Colonic mucosa (tissue), 4 donors: ENCODE measurements around the gene DLG3. TPM values are rescaled to one million over a fixed set of nuclear protein-coding genes. Genes with fewer than 3 reads are reported as not detected.
A peak's percentile ranks its signal among the peaks of the same experiment; 100 is the strongest.

Source experiments
- DNase-seq: peaks from one replicate; pipeline ENCODE4 v3.0.0-alpha.2; 2020
- H3K27ac ChIP-seq: fragments of 200-600 bp; one replicate; pipeline ENCODE4 v1.8.0; 2021
- H3K27me3 ChIP-seq: fragments of 200-600 bp; one replicate; pipeline ENCODE4 v1.8.0; 2021
- H3K36me3 ChIP-seq: fragments of 200-600 bp; one replicate; pipeline ENCODE4 v1.8.0; 2021
- H3K4me1 ChIP-seq: fragments of 200-600 bp; one replicate; pipeline ENCODE4 v1.8.0; 2021; ENCODE audit warnings: mild to moderate bottlenecking
- H3K4me3 ChIP-seq: fragments of 200-600 bp; one replicate; pipeline ENCODE4 v1.8.0; 2021
- H3K9ac ChIP-seq, 2 donors: one replicate each; pipeline ENCODE4 v1.7.0; 2013; ENCODE audit warnings: control low read depth in 2 of 2, low read depth in 2 of 2, low read length in 2 of 2
- H3K9me3 ChIP-seq: fragments of 200-600 bp; one replicate; pipeline ENCODE4 v1.8.0; 2021
- intact Hi-C: fragments of 100-400 bp; cut with DNase I; formaldehyde crosslinking; loops from one replicate; pipeline ENCODE4 v1.14.1; 2022
- total RNA-seq, 2 donors: library from RNA; stranded (reverse); fragmentation: NEBNext Ultra II Directional in 1 of 2; extraction: Animal tissue kit (Norgen Biotek cat#: 25700) in 1 of 2; gene quantifications; one replicate each; pipeline ENCODE4 v1.2.1, GENCODE V29; 2021
- TF ChIP-seq, protein P1 (sequence below): fragments of 200-600 bp; IDR thresholded peaks from one replicate; pipeline ENCODE4 v1.8.0; 2022; ENCODE audit warnings: antibody characterized with exemption, mild to moderate bottlenecking
- donor health status: healthy.
- donor health status: DM: no; HTN: no; CAD: no.
- donor health status: DM: no; HTN: no; CAD: no.

DLG3 gene
- total RNA-seq, 2 donors from 2014 or later = 68.9 to 78.9 TPM

- DNase-seq = no peak
- Histone ChIP-seq H3K4me3 (no peak overlapping the region), H3K36me3 (no peaks in the 10 kb centered on the region), H3K9ac (peak overlapping the region in 1 of 2 donors; percentile 61), H3K27me3 (no peaks in the 10 kb centered on the region), H3K4me1 (peaks cover 9% of the 10 kb centered on the region), H3K27ac (peak overlapping the region; percentile 79), H3K9me3 (no peaks in the 10 kb centered on the region)
- intact Hi-C loops = no loop called here
- TF ChIP-seq, protein P1, sequence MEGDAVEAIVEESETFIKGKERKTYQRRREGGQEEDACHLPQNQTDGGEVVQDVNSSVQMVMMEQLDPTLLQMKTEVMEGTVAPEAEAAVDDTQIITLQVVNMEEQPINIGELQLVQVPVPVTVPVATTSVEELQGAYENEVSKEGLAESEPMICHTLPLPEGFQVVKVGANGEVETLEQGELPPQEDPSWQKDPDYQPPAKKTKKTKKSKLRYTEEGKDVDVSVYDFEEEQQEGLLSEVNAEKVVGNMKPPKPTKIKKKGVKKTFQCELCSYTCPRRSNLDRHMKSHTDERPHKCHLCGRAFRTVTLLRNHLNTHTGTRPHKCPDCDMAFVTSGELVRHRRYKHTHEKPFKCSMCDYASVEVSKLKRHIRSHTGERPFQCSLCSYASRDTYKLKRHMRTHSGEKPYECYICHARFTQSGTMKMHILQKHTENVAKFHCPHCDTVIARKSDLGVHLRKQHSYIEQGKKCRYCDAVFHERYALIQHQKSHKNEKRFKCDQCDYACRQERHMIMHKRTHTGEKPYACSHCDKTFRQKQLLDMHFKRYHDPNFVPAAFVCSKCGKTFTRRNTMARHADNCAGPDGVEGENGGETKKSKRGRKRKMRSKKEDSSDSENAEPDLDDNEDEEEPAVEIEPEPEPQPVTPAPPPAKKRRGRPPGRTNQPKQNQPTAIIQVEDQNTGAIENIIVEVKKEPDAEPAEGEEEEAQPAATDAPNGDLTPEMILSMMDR = no peak
These were observed 33.1 kb downstream of the DLG3 start for GRCh38 chrX:70477734-70478075.

- peaks cover 9% of the 10 kb centered on the region for H3K4me1 ChIP-seq
- intact Hi-C loops = no loop called here
- peak overlapping the region; percentile 79 for H3K27ac ChIP-seq
- TF ChIP-seq, protein P1 = no peak
- no peaks in the 10 kb centered on the region for H3K9me3 ChIP-seq
- no peaks in the 10 kb centered on the region for H3K36me3 ChIP-seq
- DNase-seq = no peak
- no peaks in the 10 kb centered on the region for H3K27me3 ChIP-seq
- peak overlapping the region in 1 of 2 donors; percentile 61 for H3K9ac ChIP-seq
- no peak overlapping the region for H3K4me3 ChIP-seq
These were observed 34.1 kb downstream of the DLG3 start for GRCh38 chrX:70478526-70479245.

GRCh38 chrX:70479247-70479921 is 34.7 kb downstream of the DLG3 start:
- Histone ChIP-seq H3K4me3 (no peak overlapping the region), H3K4me1 (peaks cover 9% of the 10 kb centered on the region), H3K27me3 (no peaks in the 10 kb centered on the region), H3K9me3 (no peaks in the 10 kb centered on the region), H3K9ac (peak overlapping the region in 1 of 2 donors; percentile 61), H3K27ac (peak overlapping the region; percentile 79), H3K36me3 (no peaks in the 10 kb centered on the region)
- TF ChIP-seq, protein P1 = no peak
- DNase-seq = no peak
- intact Hi-C loops = no loop called here

GRCh38 chrX:70479922-70480659 is 35.5 kb downstream of the DLG3 start:
- H3K27ac ChIP-seq = peak overlapping the region; percentile 79
- peak overlapping the region in 1 of 2 donors; percentile 61 for H3K9ac ChIP-seq
- H3K4me1 ChIP-seq = peaks cover 9% of the 10 kb centered on the region
- intact Hi-C loops = no loop called here
- no peaks in the 10 kb centered on the region for H3K9me3 ChIP-seq
- TF ChIP-seq, protein P1 = no peak
- DNase-seq = peak; percentile 66
- no peaks in the 10 kb centered on the region for H3K27me3 ChIP-seq
- no peak overlapping the region for H3K4me3 ChIP-seq
- no peaks in the 10 kb centered on the region for H3K36me3 ChIP-seq

- Histone ChIP-seq H3K9me3 (no peaks in the 10 kb centered on the region), H3K36me3 (no peaks in the 10 kb centered on the region), H3K4me1 (peaks cover 9% of the 10 kb centered on the region), H3K4me3 (no peak overlapping the region), H3K27ac (peak overlapping the region; percentile 79), H3K27me3 (no peaks in the 10 kb centered on the region), H3K9ac (peak overlapping the region in 1 of 2 donors; percentile 61)
- TF ChIP-seq, protein P1 = no peak
- DNase-seq = no peak
- intact Hi-C loops = no loop called here
These were observed 36.0 kb downstream of the DLG3 start for GRCh38 chrX:70480660-70481018.
